Epithelial cell of esophagus (primary cell): Measurements from ENCODE around the gene ZNF350.
A peak's percentile ranks its signal among the peaks of the same experiment; 100 is the strongest.
"Not testable (repeated sequence)": the region's sequence is repeated elsewhere in the genome, so short reads cannot be mapped to it uniquely, and the experiment has no call there.

Source experiments
- DNase-seq: peaks from one replicate; pipeline ENCODE4 v3.0.0; 2010; ENCODE audit warnings: low read depth
- H3K4me3 ChIP-seq: 2 replicates; pipeline ENCODE4 v1.5.1; 2011; ENCODE audit warnings: mild to moderate bottlenecking, low read length, control low read depth
- TF ChIP-seq, protein P1 (sequence below): IDR thresholded peaks from 2 replicates; pipeline ENCODE4 v1.5.1; 2011; ENCODE audit warnings: low read depth, mild to moderate bottlenecking, low read length, control low read depth, inconsistent platforms; ENCODE audit not compliant: insufficient read depth; ENCODE audit errors: missing control alignments

ZNF350 gene

GRCh38 chr19:51965583-51965982 lies 21.1 kb downstream of the ZNF350 start:
- no peak for DNase-seq
- no peak overlapping the region for H3K4me3 ChIP-seq
- TF ChIP-seq, protein P1, sequence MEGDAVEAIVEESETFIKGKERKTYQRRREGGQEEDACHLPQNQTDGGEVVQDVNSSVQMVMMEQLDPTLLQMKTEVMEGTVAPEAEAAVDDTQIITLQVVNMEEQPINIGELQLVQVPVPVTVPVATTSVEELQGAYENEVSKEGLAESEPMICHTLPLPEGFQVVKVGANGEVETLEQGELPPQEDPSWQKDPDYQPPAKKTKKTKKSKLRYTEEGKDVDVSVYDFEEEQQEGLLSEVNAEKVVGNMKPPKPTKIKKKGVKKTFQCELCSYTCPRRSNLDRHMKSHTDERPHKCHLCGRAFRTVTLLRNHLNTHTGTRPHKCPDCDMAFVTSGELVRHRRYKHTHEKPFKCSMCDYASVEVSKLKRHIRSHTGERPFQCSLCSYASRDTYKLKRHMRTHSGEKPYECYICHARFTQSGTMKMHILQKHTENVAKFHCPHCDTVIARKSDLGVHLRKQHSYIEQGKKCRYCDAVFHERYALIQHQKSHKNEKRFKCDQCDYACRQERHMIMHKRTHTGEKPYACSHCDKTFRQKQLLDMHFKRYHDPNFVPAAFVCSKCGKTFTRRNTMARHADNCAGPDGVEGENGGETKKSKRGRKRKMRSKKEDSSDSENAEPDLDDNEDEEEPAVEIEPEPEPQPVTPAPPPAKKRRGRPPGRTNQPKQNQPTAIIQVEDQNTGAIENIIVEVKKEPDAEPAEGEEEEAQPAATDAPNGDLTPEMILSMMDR, result no peak

DNA sequence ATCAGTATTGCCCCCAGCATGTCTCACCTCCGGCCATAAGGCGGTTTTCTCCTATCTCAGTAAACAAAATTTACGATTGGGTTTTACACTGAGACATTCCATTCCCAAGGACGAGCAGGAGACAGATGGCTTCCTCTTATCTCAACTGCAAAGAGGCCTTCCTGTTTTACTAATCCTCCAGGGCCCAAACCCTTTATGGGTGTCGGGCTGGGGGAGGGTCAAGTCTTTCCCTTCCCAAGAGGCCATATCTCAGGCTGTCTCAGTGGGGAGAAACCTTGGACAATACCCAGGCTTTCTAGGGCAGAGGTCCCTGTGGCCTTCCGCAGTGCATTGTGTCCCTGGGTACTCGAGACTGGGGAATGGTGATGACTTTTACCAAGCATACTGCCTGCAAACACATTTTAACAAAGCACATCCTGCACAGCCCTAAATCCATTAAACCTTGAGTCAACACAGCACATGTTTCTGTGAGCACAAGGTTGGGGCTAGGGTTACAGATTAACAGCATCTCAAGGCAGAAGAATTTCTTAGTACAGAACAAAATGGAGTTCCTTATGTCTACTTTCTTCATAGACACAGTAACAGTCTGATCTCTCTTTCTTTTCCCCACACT lies 25.9 kb downstream of the ZNF350 start:
- not testable (repeated sequence) for DNase-seq

GRCh38 chr19:51959791-51960190 lies 26.8 kb downstream of the ZNF350 start:
- no peak for DNase-seq
- H3K4me3 ChIP-seq, result no peak overlapping the region
- TF ChIP-seq, protein P1, result no peak

More for the DNA sequence above, 25.9 kb downstream of the ZNF350 start:
- not testable (repeated sequence) for H3K4me3 ChIP-seq

DNA sequence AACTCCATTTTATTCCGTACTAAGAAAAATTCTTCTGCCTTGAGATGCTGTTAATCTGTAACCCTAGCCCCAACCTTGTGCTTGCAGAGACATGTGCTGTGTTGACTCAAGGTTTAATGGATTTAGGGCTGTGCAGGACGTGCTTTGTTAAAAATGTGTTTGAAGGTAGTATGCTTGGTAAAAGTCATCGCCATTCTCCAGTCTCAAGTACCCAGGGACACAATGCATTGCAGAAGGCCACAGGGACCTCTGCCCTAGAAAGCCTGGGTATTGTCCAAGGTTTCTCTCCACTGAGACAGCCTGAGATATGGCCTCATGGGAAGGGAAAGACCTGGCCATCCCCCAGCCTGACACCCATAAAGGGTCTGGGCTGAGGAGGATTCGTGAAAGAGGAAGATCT lies 28.8 kb downstream of the ZNF350 start:
- H3K4me3 ChIP-seq, result not testable (repeated sequence)
- DNase-seq, result peak; percentile 46

- TF ChIP-seq, protein P1, result no peak
- DNase-seq, result no peak
- peak overlapping the region; percentile 13 for H3K4me3 ChIP-seq
Observed at GRCh38 chr19:51948975-51949374, 37.7 kb downstream of the ZNF350 start.

DNA sequence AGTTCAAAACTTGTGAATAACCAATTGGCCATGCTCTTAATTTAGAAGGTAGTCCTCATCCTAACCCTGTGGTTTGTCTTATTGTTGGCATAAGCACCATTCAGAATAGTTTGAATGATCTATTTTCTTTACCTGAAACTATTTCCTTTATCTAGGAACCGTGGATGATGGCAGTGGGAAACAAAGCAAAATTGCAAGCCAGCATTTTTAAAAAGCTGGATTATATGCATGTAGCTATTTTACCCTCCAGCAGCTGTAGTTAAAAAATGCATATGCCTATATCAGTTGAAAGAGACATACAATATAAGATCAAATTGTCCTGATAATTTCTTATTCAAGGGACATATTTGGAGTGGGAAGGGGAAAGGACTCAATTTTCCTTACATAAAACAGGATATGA lies 40.0 kb downstream of the ZNF350 start:
- DNase-seq, result no peak
- no peak overlapping the region for H3K4me3 ChIP-seq
- TF ChIP-seq, protein P1, result no peak

- TF ChIP-seq, protein P1, result no peak
- DNase-seq, result no peak
- no peak overlapping the region for H3K4me3 ChIP-seq
Observed at GRCh38 chr19:51944798-51945552, 41.7 kb downstream of the ZNF350 start.

- DNase-seq, result no peak
- TF ChIP-seq, protein P1, result no peak
- no peak overlapping the region for H3K4me3 ChIP-seq
Observed at GRCh38 chr19:51938936-51939335, 47.7 kb downstream of the ZNF350 start.
